WTC11 (cell line): Measurements from ENCODE around the gene NUDT16. TPM values are rescaled to one million over a fixed set of nuclear protein-coding genes. Genes with fewer than 3 reads are reported as not detected.

ENCODE experiments used
- ATAC-seq: fragments of 200-7000 bp; cut with Tn5 transposase; 2 replicates; pipeline ENCODE4 v1.10.0; 2021; ENCODE audit warnings: mild to moderate bottlenecking, moderate library complexity
- CTCF ChIA-PET: fragments of 300-600 bp; sonication (Branson Sonifier 250); formaldehyde crosslinking; loops from one replicate; lab custom pipeline; 2021; ENCODE audit warnings: antibody characterized with exemption; lab: Charles Lee
- POLR2A ChIA-PET: fragments of 350-600 bp; sonication (Branson Sonifier 250); formaldehyde crosslinking; loops from one replicate; lab custom pipeline; 2021; ENCODE audit warnings: antibody characterized with exemption; lab: Charles Lee
- DNase-seq: peaks from one replicate; pipeline ENCODE4 v3.0.0; 2021; ENCODE audit warnings: low spot score
- H3K27ac Mint-ChIP-seq: 2 replicates; pipeline ENCODE4 v1.8.0; 2021; ENCODE audit warnings: mixed read lengths
- H3K27me3 Mint-ChIP-seq: 2 replicates; pipeline ENCODE4 v1.8.0; 2021; ENCODE audit warnings: low read depth, mild to moderate bottlenecking, moderate library complexity, mixed read lengths
- H3K36me3 Mint-ChIP-seq: 2 replicates; pipeline ENCODE4 v1.8.0; 2021; ENCODE audit warnings: mixed read lengths
- H3K4me1 Mint-ChIP-seq: 2 replicates; pipeline ENCODE4 v1.8.0; 2022; ENCODE audit warnings: mixed read lengths
- H3K4me3 Mint-ChIP-seq: 2 replicates; pipeline ENCODE4 v1.8.0; 2021; ENCODE audit warnings: mild to moderate bottlenecking, moderate library complexity, mixed read lengths
- H3K9me3 Mint-ChIP-seq: 2 replicates; pipeline ENCODE4 v1.8.0; 2021; ENCODE audit warnings: mixed read lengths
- CDX4 ChIP-seq: fragments of 250-450 bp; sonication (Bioruptor Pico); IDR thresholded peaks from 2 replicates; pipeline ENCODE4 v1.9.0; 2021; ENCODE audit warnings: moderate library complexity, mild to moderate bottlenecking, inconsistent platforms, borderline replicate concordance
- CREB1 ChIP-seq: sonication (generic); formaldehyde crosslinking; IDR thresholded peaks from 2 replicates; pipeline ENCODE4 v1.8.0; 2023; ENCODE audit warnings: mild to moderate bottlenecking, missing genetic modification reagents
- E2F4 ChIP-seq: sonication (generic); formaldehyde crosslinking; IDR thresholded peaks from 2 replicates; pipeline ENCODE4 v1.8.1; 2022; ENCODE audit warnings: low read depth, mild to moderate bottlenecking, moderate library complexity, missing genetic modification reagents, borderline replicate concordance
- ELF4 ChIP-seq: sonication (generic); formaldehyde crosslinking; IDR thresholded peaks from 2 replicates; pipeline ENCODE4 v1.8.1; 2022; ENCODE audit warnings: low read depth, mild to moderate bottlenecking, moderate library complexity, missing genetic modification reagents
- ETV6 ChIP-seq: sonication (generic); formaldehyde crosslinking; IDR thresholded peaks from 2 replicates; pipeline ENCODE4 v1.8.1; 2022; ENCODE audit warnings: mild to moderate bottlenecking, missing genetic modification reagents
- FOXK1 ChIP-seq: sonication (generic); formaldehyde crosslinking; IDR thresholded peaks from 2 replicates; pipeline ENCODE4 v1.8.0; 2022; ENCODE audit warnings: mild to moderate bottlenecking, moderate library complexity, missing genetic modification reagents
- HMGA2 ChIP-seq: fragments of 250-450 bp; sonication (Bioruptor Pico); IDR thresholded peaks from 2 replicates; pipeline ENCODE4 v1.4.0; 2021; ENCODE audit warnings: mild to moderate bottlenecking, moderate library complexity
- JAZF1 ChIP-seq: fragments of 250-450 bp; sonication (Bioruptor Pico); IDR thresholded peaks from 2 replicates; pipeline ENCODE4 v1.9.0; 2021; ENCODE audit warnings: moderate library complexity, mild to moderate bottlenecking, inconsistent platforms
- JUN ChIP-seq: sonication (generic); formaldehyde crosslinking; IDR thresholded peaks from 2 replicates; pipeline ENCODE4 v1.8.0; 2023; ENCODE audit warnings: mild to moderate bottlenecking, missing genetic modification reagents
- KAT7 ChIP-seq: sonication (generic); formaldehyde crosslinking; IDR thresholded peaks from 2 replicates; pipeline ENCODE4 v1.8.1; 2023; ENCODE audit warnings: missing genetic modification reagents, mild to moderate bottlenecking, borderline replicate concordance
- NR2C2 ChIP-seq: sonication (generic); formaldehyde crosslinking; IDR thresholded peaks from 2 replicates; pipeline ENCODE4 v1.8.0; 2022; ENCODE audit warnings: mild to moderate bottlenecking, missing genetic modification reagents
- SP1 ChIP-seq: sonication (generic); formaldehyde crosslinking; conservative IDR thresholded peaks from 2 replicates; pipeline ENCODE4 v1.8.1; 2022; ENCODE audit warnings: missing genetic modification reagents
- ZNF396 ChIP-seq: fragments of 250-450 bp; sonication (Bioruptor Pico); IDR thresholded peaks from 2 replicates; pipeline ENCODE4 v1.8.0; 2021; ENCODE audit warnings: mild to moderate bottlenecking, moderate library complexity, borderline replicate concordance
- ZSCAN18 ChIP-seq: fragments of 250-450 bp; sonication (Bioruptor Pico); IDR thresholded peaks from 2 replicates; pipeline ENCODE4 v2.1.2; 2022; ENCODE audit warnings: mild to moderate bottlenecking, moderate library complexity
- total RNA-seq: library from RNA; stranded (reverse); gene quantifications from 3 replicates; pipeline ENCODE4 v1.2.3, GENCODE V29; 2021
- TF ChIP-seq, protein P1 (sequence below): sonication (generic); formaldehyde crosslinking; IDR thresholded peaks from 2 replicates; pipeline ENCODE4 v1.8.0; 2023; ENCODE audit warnings: missing genetic modification reagents, mild to moderate bottlenecking, borderline replicate concordance
- TF ChIP-seq, protein P2 (sequence below): fragments of 250-450 bp; sonication (Bioruptor Pico); IDR thresholded peaks from 2 replicates; pipeline ENCODE4 v1.9.0; 2021; ENCODE audit warnings: mild to moderate bottlenecking, borderline replicate concordance
- TF ChIP-seq, protein P3 (sequence below): fragments of 250-450 bp; sonication (Bioruptor Pico); IDR thresholded peaks from 2 replicates; pipeline ENCODE4 v1.8.0; 2021; ENCODE audit warnings: mild to moderate bottlenecking

Gene NUDT16
- total RNA-seq, 1 experiment from 2014 or later = 17.2 TPM

DNA sequence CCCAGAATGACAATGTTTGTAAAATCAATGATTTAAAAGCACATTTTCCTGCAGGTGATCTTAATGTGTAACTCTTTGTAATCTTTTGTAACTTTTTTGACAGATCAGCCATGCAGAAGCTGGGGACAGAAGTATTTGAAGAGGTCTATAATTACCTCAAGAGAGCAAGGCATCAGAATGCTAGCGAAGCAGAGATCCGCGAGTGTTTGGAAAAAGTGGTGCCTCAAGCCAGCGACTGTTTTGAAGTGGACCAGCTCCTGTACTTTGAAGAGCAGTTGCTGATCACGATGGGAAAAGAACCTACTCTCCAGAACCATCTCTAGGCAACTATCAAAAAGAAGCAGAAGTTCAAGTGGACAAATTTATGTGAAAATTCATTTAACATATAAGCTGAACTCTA, 32.1 kb upstream of the NUDT16 start:
- H3K27ac Mint-ChIP-seq = no peak overlapping the region
- ATAC-seq (no peak), DNase-seq (no peak)
- H3K27me3 Mint-ChIP-seq = no peaks in the 10 kb centered on the region
- CTCF ChIA-PET = no interaction called here
- POLR2A ChIA-PET = no interaction called here
- no peak overlapping the region for H3K4me3 Mint-ChIP-seq
- H3K9me3 Mint-ChIP-seq = peaks cover 12% of the 10 kb centered on the region
- peaks cover 1% of the 10 kb centered on the region; the same call in 1 of the 2 replicates for H3K36me3 Mint-ChIP-seq
- peaks cover 35% of the 10 kb centered on the region for H3K4me1 Mint-ChIP-seq
- no peak for TF ChIP-seq E2F4 (CRISPR knock-in tag)
- no peak for TF ChIP-seq SP1
- no peak for TF ChIP-seq ZSCAN18 (CRISPR knock-in tag)
- no peak for TF ChIP-seq JUN (CRISPR knock-in tag)
- TF ChIP-seq ZNF396 (CRISPR knock-in tag) = no peak
- no peak for TF ChIP-seq ETV6 (CRISPR knock-in tag)
- no peak for TF ChIP-seq NR2C2 (CRISPR knock-in tag)
- TF ChIP-seq CREB1 (CRISPR knock-in tag) = no peak
- TF ChIP-seq, protein P1, sequence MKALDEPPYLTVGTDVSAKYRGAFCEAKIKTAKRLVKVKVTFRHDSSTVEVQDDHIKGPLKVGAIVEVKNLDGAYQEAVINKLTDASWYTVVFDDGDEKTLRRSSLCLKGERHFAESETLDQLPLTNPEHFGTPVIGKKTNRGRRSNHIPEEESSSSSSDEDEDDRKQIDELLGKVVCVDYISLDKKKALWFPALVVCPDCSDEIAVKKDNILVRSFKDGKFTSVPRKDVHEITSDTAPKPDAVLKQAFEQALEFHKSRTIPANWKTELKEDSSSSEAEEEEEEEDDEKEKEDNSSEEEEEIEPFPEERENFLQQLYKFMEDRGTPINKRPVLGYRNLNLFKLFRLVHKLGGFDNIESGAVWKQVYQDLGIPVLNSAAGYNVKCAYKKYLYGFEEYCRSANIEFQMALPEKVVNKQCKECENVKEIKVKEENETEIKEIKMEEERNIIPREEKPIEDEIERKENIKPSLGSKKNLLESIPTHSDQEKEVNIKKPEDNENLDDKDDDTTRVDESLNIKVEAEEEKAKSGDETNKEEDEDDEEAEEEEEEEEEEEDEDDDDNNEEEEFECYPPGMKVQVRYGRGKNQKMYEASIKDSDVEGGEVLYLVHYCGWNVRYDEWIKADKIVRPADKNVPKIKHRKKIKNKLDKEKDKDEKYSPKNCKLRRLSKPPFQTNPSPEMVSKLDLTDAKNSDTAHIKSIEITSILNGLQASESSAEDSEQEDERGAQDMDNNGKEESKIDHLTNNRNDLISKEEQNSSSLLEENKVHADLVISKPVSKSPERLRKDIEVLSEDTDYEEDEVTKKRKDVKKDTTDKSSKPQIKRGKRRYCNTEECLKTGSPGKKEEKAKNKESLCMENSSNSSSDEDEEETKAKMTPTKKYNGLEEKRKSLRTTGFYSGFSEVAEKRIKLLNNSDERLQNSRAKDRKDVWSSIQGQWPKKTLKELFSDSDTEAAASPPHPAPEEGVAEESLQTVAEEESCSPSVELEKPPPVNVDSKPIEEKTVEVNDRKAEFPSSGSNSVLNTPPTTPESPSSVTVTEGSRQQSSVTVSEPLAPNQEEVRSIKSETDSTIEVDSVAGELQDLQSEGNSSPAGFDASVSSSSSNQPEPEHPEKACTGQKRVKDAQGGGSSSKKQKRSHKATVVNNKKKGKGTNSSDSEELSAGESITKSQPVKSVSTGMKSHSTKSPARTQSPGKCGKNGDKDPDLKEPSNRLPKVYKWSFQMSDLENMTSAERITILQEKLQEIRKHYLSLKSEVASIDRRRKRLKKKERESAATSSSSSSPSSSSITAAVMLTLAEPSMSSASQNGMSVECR (CRISPR knock-in tag) = no peak
- TF ChIP-seq JAZF1 (CRISPR knock-in tag) = no peak

- ATAC-seq (no peak), DNase-seq (no peak)
- H3K27me3 Mint-ChIP-seq = no peaks in the 10 kb centered on the region
- peaks cover 9% of the 10 kb centered on the region for H3K9me3 Mint-ChIP-seq
- peak overlapping the region; percentile 26; the same call in 1 of the 2 replicates for H3K27ac Mint-ChIP-seq
- ChIA-PET CTCF (interaction anchor here (1.7 kb wide), 1 partner anchor 10 kb away, joined by 3 read pairs; no protein-coding TSS in a partner anchor), POLR2A (no interaction called here)
- TF ChIP-seq ELF4 (CRISPR knock-in tag) = no peak
- TF ChIP-seq ETV6 (CRISPR knock-in tag) = no peak
- no peak for TF ChIP-seq KAT7 (CRISPR knock-in tag)
- no peaks in the 10 kb centered on the region for H3K36me3 Mint-ChIP-seq
- H3K4me1 Mint-ChIP-seq = peaks cover 35% of the 10 kb centered on the region
- H3K4me3 Mint-ChIP-seq = no peak overlapping the region
These were observed 31.6 kb upstream of the NUDT16 start for GRCh38 chr3:131349946-131350347.

GRCh38 chr3:131350506-131350905, 31.1 kb upstream of the NUDT16 start:
- peaks cover 35% of the 10 kb centered on the region for H3K4me1 Mint-ChIP-seq
- ChIA-PET POLR2A (no interaction called here), CTCF (interaction anchor here (1.7 kb wide), 1 partner anchor 11 kb away, joined by 3 read pairs; no protein-coding TSS in a partner anchor)
- H3K9me3 Mint-ChIP-seq = peaks cover 3% of the 10 kb centered on the region
- H3K36me3 Mint-ChIP-seq = no peaks in the 10 kb centered on the region
- H3K4me3 Mint-ChIP-seq = no peak overlapping the region
- no peaks in the 10 kb centered on the region for H3K27me3 Mint-ChIP-seq
- no peak for DNase-seq
- ATAC-seq = no peak
- H3K27ac Mint-ChIP-seq = 0 out of 2 replicates have a peak overlapping the region, but pooled peaks have one; percentile 74
- TF ChIP-seq FOXK1 (CRISPR knock-in tag) = no peak
- TF ChIP-seq, protein P2, sequence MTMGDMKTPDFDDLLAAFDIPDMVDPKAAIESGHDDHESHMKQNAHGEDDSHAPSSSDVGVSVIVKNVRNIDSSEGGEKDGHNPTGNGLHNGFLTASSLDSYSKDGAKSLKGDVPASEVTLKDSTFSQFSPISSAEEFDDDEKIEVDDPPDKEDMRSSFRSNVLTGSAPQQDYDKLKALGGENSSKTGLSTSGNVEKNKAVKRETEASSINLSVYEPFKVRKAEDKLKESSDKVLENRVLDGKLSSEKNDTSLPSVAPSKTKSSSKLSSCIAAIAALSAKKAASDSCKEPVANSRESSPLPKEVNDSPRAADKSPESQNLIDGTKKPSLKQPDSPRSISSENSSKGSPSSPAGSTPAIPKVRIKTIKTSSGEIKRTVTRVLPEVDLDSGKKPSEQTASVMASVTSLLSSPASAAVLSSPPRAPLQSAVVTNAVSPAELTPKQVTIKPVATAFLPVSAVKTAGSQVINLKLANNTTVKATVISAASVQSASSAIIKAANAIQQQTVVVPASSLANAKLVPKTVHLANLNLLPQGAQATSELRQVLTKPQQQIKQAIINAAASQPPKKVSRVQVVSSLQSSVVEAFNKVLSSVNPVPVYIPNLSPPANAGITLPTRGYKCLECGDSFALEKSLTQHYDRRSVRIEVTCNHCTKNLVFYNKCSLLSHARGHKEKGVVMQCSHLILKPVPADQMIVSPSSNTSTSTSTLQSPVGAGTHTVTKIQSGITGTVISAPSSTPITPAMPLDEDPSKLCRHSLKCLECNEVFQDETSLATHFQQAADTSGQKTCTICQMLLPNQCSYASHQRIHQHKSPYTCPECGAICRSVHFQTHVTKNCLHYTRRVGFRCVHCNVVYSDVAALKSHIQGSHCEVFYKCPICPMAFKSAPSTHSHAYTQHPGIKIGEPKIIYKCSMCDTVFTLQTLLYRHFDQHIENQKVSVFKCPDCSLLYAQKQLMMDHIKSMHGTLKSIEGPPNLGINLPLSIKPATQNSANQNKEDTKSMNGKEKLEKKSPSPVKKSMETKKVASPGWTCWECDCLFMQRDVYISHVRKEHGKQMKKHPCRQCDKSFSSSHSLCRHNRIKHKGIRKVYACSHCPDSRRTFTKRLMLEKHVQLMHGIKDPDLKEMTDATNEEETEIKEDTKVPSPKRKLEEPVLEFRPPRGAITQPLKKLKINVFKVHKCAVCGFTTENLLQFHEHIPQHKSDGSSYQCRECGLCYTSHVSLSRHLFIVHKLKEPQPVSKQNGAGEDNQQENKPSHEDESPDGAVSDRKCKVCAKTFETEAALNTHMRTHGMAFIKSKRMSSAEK (CRISPR knock-in tag) = no peak
- TF ChIP-seq, protein P3, sequence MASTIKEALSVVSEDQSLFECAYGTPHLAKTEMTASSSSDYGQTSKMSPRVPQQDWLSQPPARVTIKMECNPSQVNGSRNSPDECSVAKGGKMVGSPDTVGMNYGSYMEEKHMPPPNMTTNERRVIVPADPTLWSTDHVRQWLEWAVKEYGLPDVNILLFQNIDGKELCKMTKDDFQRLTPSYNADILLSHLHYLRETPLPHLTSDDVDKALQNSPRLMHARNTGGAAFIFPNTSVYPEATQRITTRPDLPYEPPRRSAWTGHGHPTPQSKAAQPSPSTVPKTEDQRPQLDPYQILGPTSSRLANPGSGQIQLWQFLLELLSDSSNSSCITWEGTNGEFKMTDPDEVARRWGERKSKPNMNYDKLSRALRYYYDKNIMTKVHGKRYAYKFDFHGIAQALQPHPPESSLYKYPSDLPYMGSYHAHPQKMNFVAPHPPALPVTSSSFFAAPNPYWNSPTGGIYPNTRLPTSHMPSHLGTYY = no peak
- no peak for TF ChIP-seq CDX4 (CRISPR knock-in tag)
- TF ChIP-seq HMGA2 (CRISPR knock-in tag) = no peak
